ENCODE data around the gene RFNG. TPM values are rescaled to one million over a fixed set of nuclear protein-coding genes. Genes with fewer than 3 reads are reported as not detected.

Gene RFNG
- total and polyA plus RNA-seq, 2 of the 4 experiments (the other 2 are of a cell fraction), result 6.8 to 47.3 TPM

DNA sequence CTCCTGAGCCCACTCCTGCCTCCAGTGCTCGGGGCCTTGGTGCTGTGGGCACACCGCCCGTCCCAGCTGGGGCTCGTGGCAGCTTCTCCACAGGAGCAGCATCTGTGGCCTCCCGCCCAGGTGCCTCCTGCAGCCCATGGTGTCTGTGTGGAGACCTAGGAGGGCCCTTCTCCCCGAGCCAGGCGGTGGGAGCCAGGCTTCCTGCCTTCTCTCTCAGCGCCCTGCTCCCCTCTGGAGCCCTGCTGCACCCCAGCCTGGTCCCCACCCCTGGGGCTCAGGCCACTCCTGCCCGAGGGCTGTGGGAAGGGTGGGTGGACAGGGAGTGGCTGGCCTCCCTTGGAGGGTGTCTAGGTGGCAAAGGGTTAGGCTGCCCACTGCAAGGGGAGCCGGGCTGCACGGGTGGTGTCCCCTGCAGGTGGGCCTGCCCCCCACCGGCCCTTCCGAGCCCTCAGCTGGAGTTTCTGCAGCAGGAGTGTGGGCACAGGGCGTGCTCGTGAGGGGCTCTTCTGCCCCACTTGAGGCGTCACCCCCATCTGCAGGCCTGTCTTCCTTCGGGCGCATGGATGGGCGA, 39.9 kb downstream of the RFNG start:
- no peak overlapping the region for H2AFZ ChIP-seq (replicated peaks; ENCODE audit: low read length, poor library complexity)
- ATAC-seq (ENCODE audit: low read depth), result no peak
- in situ Hi-C loops (cut with MboI; ENCODE audit: low sequenced_read_pairs), result no loop called here
- H3K27me3 ChIP-seq (ENCODE audit: control insufficient read depth, insufficient read depth, low read length), result no peaks in the 10 kb centered on the region
- no peak overlapping the region for H2BK20ac ChIP-seq (ENCODE audit: low read depth, low read length)
- WGBS, 2 experiments (ENCODE audit: extremely low coverage in 2 of 2, insufficient read length in 1 of 2), result 89% methylated on average over 4 of the region's 19 CpGs; no CpG with 5 or more reads in 1 of the 2 experiments
- no peak overlapping the region for H3K56ac ChIP-seq (ENCODE audit: extremely low read depth, insufficient read depth, low read length)
- no peak for TF ChIP-seq BHLHE40 (IDR thresholded peaks at IDR 0.05; ENCODE audit: low read depth, low read length)
- no peak for TF ChIP-seq RAD21 (IDR thresholded peaks at IDR 0.05; ENCODE audit: low read length)
- no peak for TF ChIP-seq MAZ (IDR thresholded peaks at IDR 0.05; ENCODE audit: borderline replicate concordance, low read depth, low read length)
- TF ChIP-seq POLR2A (IDR thresholded peaks at IDR 0.05; ENCODE audit: low read depth, low read length), result no peak
- no peak for TF ChIP-seq MAFK (IDR thresholded peaks at IDR 0.05; ENCODE audit: low read depth, low read length)
- TF ChIP-seq RFX5 (IDR thresholded peaks at IDR 0.05; ENCODE audit: low read depth, low read length), result no peak
- no peak for TF ChIP-seq ELK1 (IDR thresholded peaks at IDR 0.05; ENCODE audit: borderline replicate concordance, low read depth, low read length)
- no peak for TF ChIP-seq SMC3 (IDR thresholded peaks at IDR 0.05; ENCODE audit: low read depth, low read length)
- TF ChIP-seq CEBPB (IDR thresholded peaks at IDR 0.05; ENCODE audit: low read depth, low read length), result no peak
- TF ChIP-seq MXI1 (IDR thresholded peaks at IDR 0.05; ENCODE audit: borderline replicate concordance, low read depth, low read length), result no peak
- TF ChIP-seq CHD1 (IDR thresholded peaks at IDR 0.05; ENCODE audit: low read depth, low read length), result no peak
- TF ChIP-seq, protein P1, sequence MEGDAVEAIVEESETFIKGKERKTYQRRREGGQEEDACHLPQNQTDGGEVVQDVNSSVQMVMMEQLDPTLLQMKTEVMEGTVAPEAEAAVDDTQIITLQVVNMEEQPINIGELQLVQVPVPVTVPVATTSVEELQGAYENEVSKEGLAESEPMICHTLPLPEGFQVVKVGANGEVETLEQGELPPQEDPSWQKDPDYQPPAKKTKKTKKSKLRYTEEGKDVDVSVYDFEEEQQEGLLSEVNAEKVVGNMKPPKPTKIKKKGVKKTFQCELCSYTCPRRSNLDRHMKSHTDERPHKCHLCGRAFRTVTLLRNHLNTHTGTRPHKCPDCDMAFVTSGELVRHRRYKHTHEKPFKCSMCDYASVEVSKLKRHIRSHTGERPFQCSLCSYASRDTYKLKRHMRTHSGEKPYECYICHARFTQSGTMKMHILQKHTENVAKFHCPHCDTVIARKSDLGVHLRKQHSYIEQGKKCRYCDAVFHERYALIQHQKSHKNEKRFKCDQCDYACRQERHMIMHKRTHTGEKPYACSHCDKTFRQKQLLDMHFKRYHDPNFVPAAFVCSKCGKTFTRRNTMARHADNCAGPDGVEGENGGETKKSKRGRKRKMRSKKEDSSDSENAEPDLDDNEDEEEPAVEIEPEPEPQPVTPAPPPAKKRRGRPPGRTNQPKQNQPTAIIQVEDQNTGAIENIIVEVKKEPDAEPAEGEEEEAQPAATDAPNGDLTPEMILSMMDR (conservative IDR thresholded peaks at IDR 0.05; ENCODE audit: low read depth, low read length), result no peak
- TF ChIP-seq RCOR1 (IDR thresholded peaks at IDR 0.05; ENCODE audit: insufficient replicate concordance, low read length), result no peak
- no peak for TF ChIP-seq FOS (IDR thresholded peaks at IDR 0.05; ENCODE audit: low read depth, low read length)
- TF ChIP-seq NFE2L2 (IDR thresholded peaks at IDR 0.05; ENCODE audit: low read depth, low read length), result no peak
- TF ChIP-seq, protein P2, sequence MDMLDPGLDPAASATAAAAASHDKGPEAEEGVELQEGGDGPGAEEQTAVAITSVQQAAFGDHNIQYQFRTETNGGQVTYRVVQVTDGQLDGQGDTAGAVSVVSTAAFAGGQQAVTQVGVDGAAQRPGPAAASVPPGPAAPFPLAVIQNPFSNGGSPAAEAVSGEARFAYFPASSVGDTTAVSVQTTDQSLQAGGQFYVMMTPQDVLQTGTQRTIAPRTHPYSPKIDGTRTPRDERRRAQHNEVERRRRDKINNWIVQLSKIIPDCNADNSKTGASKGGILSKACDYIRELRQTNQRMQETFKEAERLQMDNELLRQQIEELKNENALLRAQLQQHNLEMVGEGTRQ (IDR thresholded peaks at IDR 0.05; ENCODE audit: low read depth, low read length), result no peak
- no peak overlapping the region for H3K4me2 ChIP-seq (ENCODE audit: low read depth, low read length)
- H3K9me1 ChIP-seq (ENCODE audit: insufficient read depth, low read length), result no peaks in the 10 kb centered on the region
- H3K18ac ChIP-seq (ENCODE audit: low read depth, low read length), result no peak overlapping the region
- peaks cover 3% of the 10 kb centered on the region; the same call in 1 of the 2 replicates for H3K36me3 ChIP-seq (ENCODE audit: control insufficient read depth, insufficient read depth, low read length)
- no peak overlapping the region for H2BK120ac ChIP-seq (ENCODE audit: low read depth, low read length)
- no peak overlapping the region for H3K27ac ChIP-seq (ENCODE audit: insufficient read depth, low read length)
- CTCF ChIA-PET, result no interaction called here
- H3K9ac ChIP-seq (ENCODE audit: low read depth, low read length), result no peak overlapping the region
- H3K4me1 ChIP-seq (ENCODE audit: control insufficient read depth, insufficient read depth, low read length), result peaks cover under 1% of the 10 kb centered on the region; the same call in 1 of the 2 replicates
- no peak overlapping the region for H4K8ac ChIP-seq (ENCODE audit: low read depth in 2 of 2, low read length in 2 of 2)
- no peak for DNase-seq
- POLR2A ChIA-PET (ENCODE audit: unreplicated experiment), result no interaction called here
- H3K79me1 ChIP-seq (ENCODE audit: low read depth in 1 of 2, low read length in 2 of 2), result no peaks in the 10 kb centered on the region
- H3K9me3 ChIP-seq (ENCODE audit: control insufficient read depth, insufficient read depth, low read length), result no peaks in the 10 kb centered on the region
- intact Hi-C loops (cut with micrococcal nuclease), result no loop called here
- no peak overlapping the region for H3K23ac ChIP-seq (ENCODE audit: low read depth, low read length)
- BruUV-seq (replicated peaks), result no TSS peak
- no peaks in the 10 kb centered on the region; the same call in 1 of the 2 replicates for H4K20me1 ChIP-seq (ENCODE audit: insufficient read depth, low read length)
- H2AK9ac ChIP-seq (replicated peaks; ENCODE audit: low read depth, low read length, poor library complexity), result no peak overlapping the region
- no peak overlapping the region for H2AK5ac ChIP-seq (ENCODE audit: low read depth, low read length)
- dilution Hi-C loops (cut with HindIII; ENCODE audit: low sequenced_read_pairs, unreplicated experiment), result no loop called here
- no peak overlapping the region for H4K91ac ChIP-seq (ENCODE audit: insufficient read depth, low read depth, low read length)
- H2BK15ac ChIP-seq (ENCODE audit: low read depth, low read length), result no peak overlapping the region
- H3K14ac ChIP-seq (replicated peaks; ENCODE audit: low read depth, low read length), result no peak overlapping the region
- H3K4ac ChIP-seq (ENCODE audit: low read depth, low read length), result no peak overlapping the region
- no peak overlapping the region for H4K5ac ChIP-seq (ENCODE audit: low read depth, low read length)
- no peak overlapping the region for H2BK5ac ChIP-seq (ENCODE audit: low read depth, low read length, poor library complexity, severe bottlenecking)
- H3K4me3 ChIP-seq (ENCODE audit: insufficient read depth, low read depth, low read length), result no peak overlapping the region
